HCT116 (cell line): ENCODE data around the gene SIDT1.

ENCODE experiments used
- POLR2AphosphoS5 ChIP-seq: IDR thresholded peaks from 2 replicates; pipeline ENCODE4 v1.6.1; 2011; ENCODE audit warnings: mild to moderate bottlenecking, low read depth, low read length, moderate library complexity
- TF ChIP-seq, protein P1 (sequence below), 3 experiments: fragments of 200-600 bp in 1 of 3; sonication (generic) in 1 of 3; IDR thresholded peaks in 2 of 3; conservative IDR thresholded peaks in 1 of 3; 2 replicates each; pipeline ENCODE4 v1.5.1; 2012 to 2017; ENCODE audit warnings: low read depth in 2 of 3, low read length in 2 of 3, antibody characterized with exemption in 1 of 3, borderline replicate concordance in 1 of 3, control low read depth in 1 of 3, mild to moderate bottlenecking in 1 of 3, mixed read lengths in 1 of 3, mixed run types in 1 of 3, moderate library complexity in 1 of 3; ENCODE audit not compliant: insufficient read depth in 1 of 3

- TF ChIP-seq, protein P1, sequence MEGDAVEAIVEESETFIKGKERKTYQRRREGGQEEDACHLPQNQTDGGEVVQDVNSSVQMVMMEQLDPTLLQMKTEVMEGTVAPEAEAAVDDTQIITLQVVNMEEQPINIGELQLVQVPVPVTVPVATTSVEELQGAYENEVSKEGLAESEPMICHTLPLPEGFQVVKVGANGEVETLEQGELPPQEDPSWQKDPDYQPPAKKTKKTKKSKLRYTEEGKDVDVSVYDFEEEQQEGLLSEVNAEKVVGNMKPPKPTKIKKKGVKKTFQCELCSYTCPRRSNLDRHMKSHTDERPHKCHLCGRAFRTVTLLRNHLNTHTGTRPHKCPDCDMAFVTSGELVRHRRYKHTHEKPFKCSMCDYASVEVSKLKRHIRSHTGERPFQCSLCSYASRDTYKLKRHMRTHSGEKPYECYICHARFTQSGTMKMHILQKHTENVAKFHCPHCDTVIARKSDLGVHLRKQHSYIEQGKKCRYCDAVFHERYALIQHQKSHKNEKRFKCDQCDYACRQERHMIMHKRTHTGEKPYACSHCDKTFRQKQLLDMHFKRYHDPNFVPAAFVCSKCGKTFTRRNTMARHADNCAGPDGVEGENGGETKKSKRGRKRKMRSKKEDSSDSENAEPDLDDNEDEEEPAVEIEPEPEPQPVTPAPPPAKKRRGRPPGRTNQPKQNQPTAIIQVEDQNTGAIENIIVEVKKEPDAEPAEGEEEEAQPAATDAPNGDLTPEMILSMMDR (IDR thresholded peaks at IDR 0.05 in 2 of 3, conservative IDR thresholded peaks at IDR 0.05 in 1 of 3; ENCODE audit: borderline replicate concordance in 1 of 3, insufficient read depth in 1 of 3, low read depth in 2 of 3, low read length in 2 of 3), result no peak
- TF ChIP-seq POLR2AphosphoS5, result no peak
Measured at GRCh38 chr3:113623811-113624210, 91.5 kb downstream of the SIDT1 start.
